MG63 (cell line): Measurements from ENCODE around the gene CYSRT1. TPM values are rescaled to one million over a fixed set of nuclear protein-coding genes. Genes with fewer than 3 reads are reported as not detected.
A peak's percentile ranks its signal among the peaks of the same experiment; 100 is the strongest.

Source experiments
- DNase-seq: peaks from one replicate; pipeline ENCODE4 v3.0.0-alpha.2; 2020
- H3K27me3 ChIP-seq: fragments of 250-450 bp; sonication (Bioruptor Pico); 2 replicates; pipeline ENCODE4 v1.5.1; 2020; ENCODE audit warnings: mild to moderate bottlenecking, moderate library complexity
- H3K36me3 ChIP-seq: fragments of 250-450 bp; sonication (Bioruptor Pico); 2 replicates; pipeline ENCODE4 v1.5.1; 2020; ENCODE audit warnings: mild to moderate bottlenecking, moderate library complexity
- H3K4me3 ChIP-seq: fragments of 250-450 bp; sonication (Bioruptor Pico); 2 replicates; pipeline ENCODE4 v1.5.1; 2020; ENCODE audit warnings: mild to moderate bottlenecking, moderate library complexity
- H3K9me3 ChIP-seq: fragments of 250-450 bp; sonication (Bioruptor Pico); 2 replicates; pipeline ENCODE4 v1.5.1; 2020; ENCODE audit warnings: mild to moderate bottlenecking, moderate library complexity
- total RNA-seq: library from RNA; depleted of rRNA; stranded (reverse); fragments of >200 nt; shearing (Covaris generic); gene quantifications from 2 replicates; pipeline ENCODE4 v1.2.3, GENCODE V29; 2014; ENCODE audit warnings: low replicate concordance

CYSRT1 gene
- total RNA-seq, 1 experiment from 2014 or later: 0.89 TPM

GRCh38 chr9:137217276-137218211 lies 7.4 kb upstream of the CYSRT1 start:
- H3K4me3 ChIP-seq: no peak overlapping the region
- no peak for DNase-seq

GRCh38 chr9:137218212-137218753 lies 6.7 kb upstream of the CYSRT1 start:
- DNase-seq: no peak
- Histone ChIP-seq H3K27me3 (no peaks in the 10 kb centered on the region), H3K9me3 (no peaks in the 10 kb centered on the region), H3K4me3 (no peak overlapping the region), H3K36me3 (no peaks in the 10 kb centered on the region; the same call in 1 of the 2 replicates)

More at GRCh38 chr9:137217276-137218211, 7.4 kb upstream of the CYSRT1 start:
- Histone ChIP-seq H3K27me3 (no peaks in the 10 kb centered on the region), H3K36me3 (peaks cover 2% of the 10 kb centered on the region; the same call in 1 of the 2 replicates), H3K9me3 (no peaks in the 10 kb centered on the region)

GRCh38 chr9:137218754-137219271 lies 6.2 kb upstream of the CYSRT1 start:
- H3K9me3 ChIP-seq: no peaks in the 10 kb centered on the region
- H3K4me3 ChIP-seq: no peak overlapping the region
- DNase-seq: peak; percentile 46
- no peaks in the 10 kb centered on the region for H3K27me3 ChIP-seq
- no peaks in the 10 kb centered on the region; the same call in 1 of the 2 replicates for H3K36me3 ChIP-seq

GRCh38 chr9:137219757-137220316 lies 5.1 kb upstream of the CYSRT1 start:
- H3K9me3 ChIP-seq: no peaks in the 10 kb centered on the region
- no peak overlapping the region for H3K4me3 ChIP-seq
- H3K27me3 ChIP-seq: no peaks in the 10 kb centered on the region
- no peak for DNase-seq
- H3K36me3 ChIP-seq: no peaks in the 10 kb centered on the region; the same call in 1 of the 2 replicates

GRCh38 chr9:137220317-137221094 lies 4.5 kb upstream of the CYSRT1 start:
- Histone ChIP-seq H3K27me3 (no peaks in the 10 kb centered on the region), H3K9me3 (no peaks in the 10 kb centered on the region), H3K36me3 (no peaks in the 10 kb centered on the region; the same call in 1 of the 2 replicates), H3K4me3 (no peak overlapping the region)
- no peak for DNase-seq

- no peaks in the 10 kb centered on the region for H3K9me3 ChIP-seq
- H3K36me3 ChIP-seq: no peaks in the 10 kb centered on the region
Observed at GRCh38 chr9:137221095-137221505, 3.9 kb upstream of the CYSRT1 start.

DNA sequence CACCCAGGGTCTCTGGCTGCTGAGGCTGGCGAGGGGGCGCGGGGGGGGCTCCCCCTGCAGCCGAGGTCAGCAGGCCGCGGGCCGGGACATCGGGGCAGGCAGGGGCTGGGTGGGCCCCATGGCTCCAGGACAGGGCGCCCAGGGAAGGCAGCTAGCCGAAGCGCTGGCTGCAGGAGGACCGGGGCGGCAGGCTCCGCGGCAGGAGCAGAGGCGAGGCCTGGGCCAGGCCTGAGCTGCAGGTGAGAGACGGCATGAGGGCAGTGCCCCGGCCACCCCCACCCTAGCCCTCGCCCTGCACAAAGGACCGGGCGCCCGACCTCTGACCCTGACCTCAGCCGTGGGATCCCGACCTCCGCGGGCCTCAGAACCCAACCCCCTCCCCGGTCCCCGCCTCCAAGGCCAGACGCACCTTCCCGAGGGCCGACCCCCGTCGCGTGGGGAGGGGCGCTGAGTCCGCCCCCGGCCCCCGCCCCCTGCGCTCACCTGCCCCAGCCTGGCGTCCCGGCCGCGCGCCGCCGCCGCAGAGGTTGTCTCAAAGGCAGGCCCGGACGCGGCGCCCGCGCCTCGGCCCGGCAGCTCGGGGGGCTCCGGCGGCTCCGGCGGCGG lies 3.4 kb upstream of the CYSRT1 start:
- H3K27me3 ChIP-seq: no peaks in the 10 kb centered on the region
- H3K36me3 ChIP-seq: no peaks in the 10 kb centered on the region
- DNase-seq: no peak
- no peaks in the 10 kb centered on the region for H3K9me3 ChIP-seq
- H3K4me3 ChIP-seq: no peak overlapping the region

More at GRCh38 chr9:137221095-137221505, 3.9 kb upstream of the CYSRT1 start:
- no peaks in the 10 kb centered on the region for H3K27me3 ChIP-seq
- DNase-seq: no peak
- H3K4me3 ChIP-seq: no peak overlapping the region

- H3K9me3 ChIP-seq: no peaks in the 10 kb centered on the region
- DNase-seq: no peak
- H3K36me3 ChIP-seq: no peaks in the 10 kb centered on the region
Observed at GRCh38 chr9:137222190-137223077, 2.5 kb upstream of the CYSRT1 start, which contains the start of gene RNF208. RNF208 (minus strand) TSS chr9:137222240; CDS start chr9:137221212, 1,028 bp downstream.

GRCh38 chr9:137223078-137223970 lies 1.6 kb upstream of the CYSRT1 start:
- H3K9me3 ChIP-seq: no peaks in the 10 kb centered on the region
- H3K4me3 ChIP-seq: peak overlapping the region; percentile 85
- H3K27me3 ChIP-seq: no peaks in the 10 kb centered on the region
- H3K36me3 ChIP-seq: no peaks in the 10 kb centered on the region
- peak; percentile 97 for DNase-seq

More at GRCh38 chr9:137222190-137223077, 2.5 kb upstream of the CYSRT1 start, which contains the start of gene RNF208:
- Histone ChIP-seq H3K27me3 (no peaks in the 10 kb centered on the region), H3K4me3 (peak within 1 kb of the TSS; percentile 85)

DNA sequence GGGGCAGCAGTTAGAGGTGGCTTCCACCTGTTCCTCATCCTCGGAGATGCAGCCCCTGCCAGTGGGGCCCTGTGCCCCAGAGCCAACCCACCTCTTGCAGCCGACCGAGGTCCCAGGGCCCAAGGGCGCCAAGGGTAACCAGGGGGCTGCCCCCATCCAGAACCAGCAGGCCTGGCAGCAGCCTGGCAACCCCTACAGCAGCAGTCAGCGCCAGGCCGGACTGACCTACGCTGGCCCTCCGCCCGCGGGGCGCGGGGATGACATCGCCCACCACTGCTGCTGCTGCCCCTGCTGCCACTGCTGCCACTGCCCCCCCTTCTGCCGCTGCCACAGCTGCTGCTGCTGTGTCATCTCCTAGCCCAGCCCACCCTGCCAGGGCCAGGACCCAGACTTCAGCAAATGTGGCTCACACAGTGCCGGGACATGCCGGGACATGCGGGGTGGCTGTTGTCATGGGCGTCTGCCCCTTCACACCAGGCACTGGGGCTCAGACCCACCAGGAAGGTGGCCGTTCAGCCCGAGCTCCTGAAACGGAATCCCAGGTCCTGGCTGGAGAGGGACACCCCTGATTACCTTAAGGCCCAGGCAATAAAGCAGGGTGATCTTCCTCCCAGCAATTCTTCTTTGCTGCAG lies 841 bp downstream of the CYSRT1 start:
- Histone ChIP-seq H3K36me3 (no peaks in the 10 kb centered on the region), H3K27me3 (no peaks in the 10 kb centered on the region), H3K4me3 (no peak overlapping the region), H3K9me3 (no peaks in the 10 kb centered on the region)
- no peak for DNase-seq

- peak; percentile 45 for DNase-seq
- Histone ChIP-seq H3K9me3 (no peaks in the 10 kb centered on the region), H3K36me3 (no peaks in the 10 kb centered on the region), H3K4me3 (no peak overlapping the region), H3K27me3 (no peaks in the 10 kb centered on the region)
Observed at GRCh38 chr9:137226338-137227053, 1.5 kb downstream of the CYSRT1 start.

- DNase-seq: peak; percentile 70
- H3K4me3 ChIP-seq: no peak within 1 kb of the TSS
- no peaks in the 10 kb centered on the region for H3K27me3 ChIP-seq
- H3K36me3 ChIP-seq: no peaks in the 10 kb centered on the region
- no peaks in the 10 kb centered on the region for H3K9me3 ChIP-seq
Observed at GRCh38 chr9:137227054-137227852, 2.3 kb downstream of the CYSRT1 start, which contains the start of gene RNF224. RNF224 (plus strand) TSS chr9:137227502; CDS start chr9:137228336, 834 bp downstream.
